ENCODE results near the gene ITSN2. TPM values are rescaled to one million over a fixed set of nuclear protein-coding genes. Genes with fewer than 3 reads are reported as not detected.
A peak's percentile ranks its signal among the peaks of the same experiment; 100 is the strongest.
"Not testable (repeated sequence)": the region's sequence is repeated elsewhere in the genome, so short reads cannot be mapped to it uniquely, and the experiment has no call there.

The ITSN2 gene
- total and polyA plus RNA-seq, 4 donors = 34.3 to 77.2 (median 54.5) TPM

DNA sequence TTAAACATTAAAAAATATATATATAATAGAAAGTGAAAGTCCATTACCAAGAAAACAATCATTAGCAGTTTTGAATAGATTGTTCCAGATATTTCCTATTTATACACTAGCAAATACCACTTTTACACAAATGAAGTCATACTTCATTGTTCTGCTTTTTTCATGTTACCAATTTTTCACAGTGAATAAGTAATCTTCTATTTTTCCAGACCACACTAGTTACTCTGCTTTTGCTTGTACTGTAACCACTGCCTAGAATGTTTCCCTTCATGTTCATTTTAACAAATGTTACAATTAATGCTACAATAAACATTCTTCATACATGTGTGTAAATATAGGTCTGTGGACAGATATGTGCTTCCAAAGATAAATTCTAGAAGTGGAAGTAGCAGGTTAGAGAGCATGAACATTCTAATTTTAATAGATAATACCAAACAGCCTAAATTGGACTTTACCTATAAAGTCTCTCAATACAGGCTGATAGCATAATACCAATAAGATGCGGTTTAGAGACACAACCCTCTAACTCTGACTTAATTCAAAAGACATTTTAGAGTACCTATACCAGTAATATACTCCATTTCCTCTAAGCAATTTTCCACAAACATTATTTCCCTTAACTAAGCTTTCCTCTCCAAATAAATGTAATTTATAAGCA is 17.0 kb downstream of the ITSN2 start:
- peaks cover 0 to 18% (median 0%) of the 10 kb centered on the region in 5 donors for H3K4me1 ChIP-seq (ENCODE audit: control insufficient read depth in 5 of 5, insufficient read depth in 5 of 5, low read length in 5 of 5)
- WGBS, 2 donors = 74 to 89% methylated on average over 1 of the region's 1 CpG

DNA sequence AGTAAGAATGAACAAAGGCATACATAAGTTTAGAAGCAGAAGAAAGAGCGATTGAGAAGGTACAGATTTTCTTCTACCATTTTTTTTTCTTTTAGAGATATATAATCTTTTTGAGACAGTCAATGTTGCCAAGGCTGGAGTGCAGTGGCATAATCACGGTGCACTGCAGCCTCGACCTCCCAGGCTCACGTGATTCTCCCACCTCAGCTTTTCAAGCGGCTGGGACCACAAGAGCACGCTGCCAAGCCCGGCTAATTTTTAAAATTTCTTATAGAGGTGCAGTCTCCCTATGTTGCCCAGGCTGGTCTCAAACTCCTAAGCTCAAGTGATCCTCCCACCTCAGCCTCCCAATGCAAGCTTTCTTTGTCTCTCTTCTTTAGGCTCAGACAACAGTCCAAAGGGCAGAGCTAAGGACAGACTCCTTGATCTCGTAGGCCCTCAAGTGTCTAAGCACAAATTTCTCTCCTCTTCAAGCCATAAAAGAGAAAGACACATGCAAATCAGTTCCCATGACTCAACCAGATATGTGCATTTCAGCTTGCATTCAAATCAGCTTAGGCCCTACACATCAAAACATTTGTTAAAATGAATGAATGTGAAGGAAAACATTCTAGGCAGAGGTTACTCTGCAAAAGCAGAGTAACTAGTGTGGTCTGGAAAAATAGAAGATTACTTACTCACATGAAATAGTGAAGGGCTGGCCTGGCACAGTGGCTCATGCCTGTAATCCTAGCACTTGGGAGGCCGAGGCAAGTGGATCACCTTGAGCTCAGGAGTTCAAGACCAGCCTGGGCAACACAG is 18.0 kb downstream of the ITSN2 start:
- Histone ChIP-seq H3K36me3 (ENCODE audit: control insufficient read depth in 4 of 4, insufficient read depth in 4 of 4, low read length in 4 of 4) (peaks cover 0 to 2% (median 0%) of the 10 kb centered on the region in 4 donors), H3K9me3 (ENCODE audit: control insufficient read depth in 4 of 4, insufficient read depth in 3 of 4, low read length in 3 of 4) (no peaks in the 10 kb centered on the region), H3K9ac (ENCODE audit: insufficient read depth in 1 of 2, low read length in 2 of 2) (no peak overlapping the region), H3K27me3 (ENCODE audit: control insufficient read depth in 3 of 3, insufficient read depth in 3 of 3, low read length in 2 of 3) (no peaks in the 10 kb centered on the region), H3K4me3 (no peak overlapping the region), H3K4me1 (ENCODE audit: control insufficient read depth in 5 of 5, insufficient read depth in 5 of 5, low read length in 5 of 5) (peaks cover 0 to 23% (median 0%) of the 10 kb centered on the region in 5 donors), H3K27ac (ENCODE audit: low read depth in 1 of 2, low read length in 1 of 2) (no peak overlapping the region)
- TF ChIP-seq, protein P1, sequence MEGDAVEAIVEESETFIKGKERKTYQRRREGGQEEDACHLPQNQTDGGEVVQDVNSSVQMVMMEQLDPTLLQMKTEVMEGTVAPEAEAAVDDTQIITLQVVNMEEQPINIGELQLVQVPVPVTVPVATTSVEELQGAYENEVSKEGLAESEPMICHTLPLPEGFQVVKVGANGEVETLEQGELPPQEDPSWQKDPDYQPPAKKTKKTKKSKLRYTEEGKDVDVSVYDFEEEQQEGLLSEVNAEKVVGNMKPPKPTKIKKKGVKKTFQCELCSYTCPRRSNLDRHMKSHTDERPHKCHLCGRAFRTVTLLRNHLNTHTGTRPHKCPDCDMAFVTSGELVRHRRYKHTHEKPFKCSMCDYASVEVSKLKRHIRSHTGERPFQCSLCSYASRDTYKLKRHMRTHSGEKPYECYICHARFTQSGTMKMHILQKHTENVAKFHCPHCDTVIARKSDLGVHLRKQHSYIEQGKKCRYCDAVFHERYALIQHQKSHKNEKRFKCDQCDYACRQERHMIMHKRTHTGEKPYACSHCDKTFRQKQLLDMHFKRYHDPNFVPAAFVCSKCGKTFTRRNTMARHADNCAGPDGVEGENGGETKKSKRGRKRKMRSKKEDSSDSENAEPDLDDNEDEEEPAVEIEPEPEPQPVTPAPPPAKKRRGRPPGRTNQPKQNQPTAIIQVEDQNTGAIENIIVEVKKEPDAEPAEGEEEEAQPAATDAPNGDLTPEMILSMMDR (IDR thresholded peaks at IDR 0.05; ENCODE audit: control extremely low read depth, extremely low read depth) = no peak
- DNase-seq = no peak
- WGBS, 2 donors = 92% methylated on average over 9 of the region's 9 CpGs
- no peak for ATAC-seq (ENCODE audit: insufficient read depth, low FRiP score)

More for the DNA sequence above, 17.0 kb downstream of the ITSN2 start:
- peaks cover 0 to 2% (median 0%) of the 10 kb centered on the region in 4 donors for H3K36me3 ChIP-seq (ENCODE audit: control insufficient read depth in 4 of 4, insufficient read depth in 4 of 4, low read length in 4 of 4)
- no peak overlapping the region for H3K27ac ChIP-seq (ENCODE audit: low read depth in 1 of 2, low read length in 1 of 2)
- ATAC-seq (ENCODE audit: insufficient read depth, low FRiP score) = no peak
- H3K9me3 ChIP-seq (ENCODE audit: control insufficient read depth in 4 of 4, insufficient read depth in 3 of 4, low read length in 3 of 4) = no peaks in the 10 kb centered on the region
- H3K4me3 ChIP-seq = no peak overlapping the region
- no peak for DNase-seq
- no peak overlapping the region for H3K9ac ChIP-seq (ENCODE audit: insufficient read depth in 1 of 2, low read length in 2 of 2)
- H3K27me3 ChIP-seq (ENCODE audit: control insufficient read depth in 3 of 3, insufficient read depth in 3 of 3, low read length in 2 of 3) = no peaks in the 10 kb centered on the region
- TF ChIP-seq, protein P1 (IDR thresholded peaks at IDR 0.05; ENCODE audit: control extremely low read depth, extremely low read depth) = no peak

DNA sequence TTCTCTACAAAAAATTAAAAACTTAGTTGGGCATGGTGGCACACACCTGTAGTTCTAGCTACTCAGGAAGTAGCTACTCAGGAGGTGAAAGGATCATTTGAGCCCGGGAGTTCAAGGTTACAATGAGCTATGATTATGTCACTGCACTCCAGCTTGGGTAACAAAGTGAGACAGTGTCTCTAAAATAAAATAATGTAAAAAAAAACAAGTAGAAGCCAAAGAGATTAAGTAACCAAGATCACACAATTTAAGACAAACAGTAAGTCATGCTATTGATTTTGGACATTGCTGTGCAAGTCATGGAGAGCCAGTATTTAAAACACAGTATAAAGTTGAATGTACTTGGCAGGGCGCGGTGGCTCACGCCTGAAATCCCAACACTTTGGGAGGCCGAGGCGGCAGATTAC is 20.5 kb downstream of the ITSN2 start:
- no peak overlapping the region for H3K9ac ChIP-seq (ENCODE audit: insufficient read depth in 1 of 2, low read length in 2 of 2)
- H3K4me1 ChIP-seq (ENCODE audit: control insufficient read depth in 5 of 5, insufficient read depth in 5 of 5, low read length in 5 of 5) = peaks cover 0 to 24% (median 0%) of the 10 kb centered on the region in 5 donors
- DNase-seq = no peak
- H3K36me3 ChIP-seq (ENCODE audit: control insufficient read depth in 4 of 4, insufficient read depth in 4 of 4, low read length in 4 of 4) = no peaks in the 10 kb centered on the region
- no peak for ATAC-seq (ENCODE audit: insufficient read depth, low FRiP score)
- no peaks in the 10 kb centered on the region for H3K27me3 ChIP-seq (ENCODE audit: control insufficient read depth in 3 of 3, insufficient read depth in 3 of 3, low read length in 2 of 3)
- no peaks in the 10 kb centered on the region for H3K9me3 ChIP-seq (ENCODE audit: control insufficient read depth in 4 of 4, insufficient read depth in 3 of 4, low read length in 3 of 4)
- WGBS, 2 donors = 88 to 89% methylated on average over 6 of the region's 6 CpGs
- no peak overlapping the region for H3K4me3 ChIP-seq
- peak overlapping the region in 1 of 2 donors; percentile 70 for H3K27ac ChIP-seq (ENCODE audit: low read depth in 1 of 2, low read length in 1 of 2)
- TF ChIP-seq, protein P1 (IDR thresholded peaks at IDR 0.05; ENCODE audit: control extremely low read depth, extremely low read depth) = no peak

DNA sequence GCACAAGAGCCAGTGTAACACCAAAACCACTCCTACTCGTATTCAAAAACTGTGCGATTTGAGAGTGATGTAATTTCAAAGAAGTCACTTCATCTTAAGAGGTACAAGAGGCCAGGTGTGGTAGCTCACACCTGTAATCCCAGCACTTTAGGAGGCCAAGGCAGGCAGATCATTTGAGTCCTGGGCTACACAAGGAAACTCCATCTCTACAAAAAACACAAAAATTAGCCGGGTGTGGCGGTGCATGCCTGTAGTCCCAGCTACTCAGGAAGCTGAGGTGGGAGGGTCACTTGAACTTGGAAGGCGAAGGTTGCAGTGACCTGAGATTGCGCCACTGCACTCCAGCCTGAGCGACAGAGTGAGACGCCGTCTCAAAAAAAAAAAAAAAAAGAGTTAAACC is 21.2 kb downstream of the ITSN2 start:
- not testable (repeated sequence) for H3K36me3 ChIP-seq (ENCODE audit: control insufficient read depth in 4 of 4, insufficient read depth in 4 of 4, low read length in 4 of 4); H3K27me3 ChIP-seq (ENCODE audit: control insufficient read depth in 3 of 3, insufficient read depth in 3 of 3, low read length in 2 of 3); H3K9ac ChIP-seq (ENCODE audit: insufficient read depth in 1 of 2, low read length in 2 of 2); H3K9me3 ChIP-seq (ENCODE audit: control insufficient read depth in 4 of 4, insufficient read depth in 3 of 4, low read length in 3 of 4); H3K4me3 ChIP-seq
- H3K27ac ChIP-seq (ENCODE audit: low read depth in 1 of 2, low read length in 1 of 2) = peak overlapping the region in 1 of 2 donors; percentile 47
- ATAC-seq (ENCODE audit: insufficient read depth, low FRiP score) = peak; percentile 60
- H3K4me1 ChIP-seq (ENCODE audit: control insufficient read depth in 5 of 5, insufficient read depth in 5 of 5, low read length in 5 of 5) = peaks cover 0 to 21% (median 0%) of the 10 kb centered on the region in 5 donors
- 35 to 42% methylated on average over 9 of the region's 9 CpGs for WGBS, 2 donors
- DNase-seq = peak; percentile 24 to 58 (median 32)
